NCI-H526 (cell line): ENCODE data around the gene PTER.

Experiments
- DNase-seq, 2 experiments: peaks; one replicate each; lab custom pipeline; 2025; lab: John Stamatoyannopoulos, UW

The PTER gene

DNA sequence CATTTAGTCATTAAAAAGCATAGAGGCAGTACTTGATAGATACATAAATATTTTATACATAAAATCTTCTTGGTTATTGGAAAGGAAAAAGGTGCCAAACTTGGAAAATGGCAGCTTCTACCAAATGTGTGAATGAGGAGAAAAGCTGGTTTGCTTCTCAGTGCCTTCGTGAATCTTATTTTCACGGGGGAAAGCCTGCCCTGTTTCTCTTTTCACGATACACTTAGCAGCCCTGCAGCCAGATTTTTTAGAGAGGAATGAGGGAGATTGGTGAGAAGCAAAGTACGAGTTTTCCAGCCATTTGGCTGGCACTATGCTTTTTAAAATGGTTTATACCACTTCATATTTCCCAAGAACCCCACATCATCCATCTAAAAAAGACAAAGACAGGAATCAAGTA is 107.8 kb downstream of the PTER start:
- no peak for DNase-seq

DNA sequence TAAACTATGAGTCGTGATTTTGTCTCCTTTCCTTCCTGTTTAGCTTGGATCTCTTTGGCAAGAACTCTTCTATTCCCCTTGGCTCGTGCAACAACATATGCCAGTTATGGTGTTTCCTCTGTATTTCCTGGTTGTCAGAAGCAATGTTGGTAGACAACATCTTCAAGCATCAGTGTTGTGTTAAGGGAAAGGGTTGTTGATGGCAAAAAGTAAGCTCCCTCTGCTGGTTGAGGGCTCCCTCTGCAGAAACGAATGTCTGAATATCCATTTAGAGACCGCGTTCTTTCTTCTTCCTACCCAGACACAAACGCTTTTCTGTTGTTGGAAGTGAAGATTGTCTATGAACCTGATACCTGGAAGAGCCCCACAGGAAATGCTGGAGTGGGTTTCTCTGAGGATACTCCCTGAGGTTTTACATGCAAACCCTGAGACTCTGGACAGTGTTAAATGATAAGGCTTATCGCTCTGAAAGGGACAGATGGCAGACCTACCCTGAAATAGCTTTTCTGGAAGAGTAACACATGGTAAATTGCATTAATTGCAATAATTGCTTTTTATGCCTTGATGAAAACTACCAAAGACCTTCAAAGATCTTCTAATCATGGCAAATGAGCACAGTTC is 108.4 kb downstream of the PTER start:
- DNase-seq: peak in 1 of 2 experiments; percentile 58

DNA sequence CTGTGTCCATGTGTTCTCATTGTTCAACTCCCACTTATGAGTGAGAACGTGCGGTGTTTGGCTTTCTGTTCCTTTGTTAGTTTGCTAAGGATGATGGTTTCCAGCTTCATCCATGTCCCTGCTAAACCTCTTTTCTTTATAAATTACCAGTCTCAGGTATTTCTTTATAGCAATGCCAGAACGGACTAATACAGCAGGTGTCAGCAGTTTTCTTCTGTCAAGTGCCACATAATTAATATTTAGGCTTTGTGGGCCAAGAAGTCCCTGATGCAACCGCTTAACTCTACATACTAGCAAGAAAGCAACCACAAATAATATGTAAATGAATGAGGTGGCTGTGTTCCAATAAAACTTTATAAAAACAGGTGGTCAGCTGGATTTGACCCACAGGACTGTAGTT is 111.2 kb downstream of the PTER start:
- DNase-seq: no peak

DNA sequence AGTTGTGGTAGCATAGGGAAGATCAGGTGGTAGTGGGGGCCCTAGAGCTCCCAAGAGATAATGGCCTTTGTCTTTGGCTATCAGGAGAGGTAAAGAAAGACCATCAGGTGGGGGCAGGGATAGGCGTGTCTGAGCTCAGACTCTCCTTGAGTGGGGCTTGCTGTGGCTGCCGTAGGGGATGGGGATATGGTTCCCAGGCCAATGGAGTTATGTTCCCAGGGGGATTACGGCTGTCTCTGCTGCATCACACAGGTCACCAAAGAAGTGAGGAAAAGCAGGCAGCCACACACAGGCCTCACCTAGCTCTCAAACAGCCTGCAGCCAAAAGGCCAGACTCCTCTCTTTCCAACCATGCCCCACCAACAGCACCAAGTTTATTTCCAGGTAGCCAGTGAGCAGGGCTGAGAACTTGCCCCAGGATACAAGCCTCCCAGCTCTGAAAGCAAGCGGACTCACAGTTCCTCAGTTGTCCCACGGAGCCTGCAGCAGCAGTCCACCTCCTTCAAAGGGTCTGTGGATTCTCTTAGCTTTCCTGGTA is 122.5 kb downstream of the PTER start:
- DNase-seq: no peak

DNA sequence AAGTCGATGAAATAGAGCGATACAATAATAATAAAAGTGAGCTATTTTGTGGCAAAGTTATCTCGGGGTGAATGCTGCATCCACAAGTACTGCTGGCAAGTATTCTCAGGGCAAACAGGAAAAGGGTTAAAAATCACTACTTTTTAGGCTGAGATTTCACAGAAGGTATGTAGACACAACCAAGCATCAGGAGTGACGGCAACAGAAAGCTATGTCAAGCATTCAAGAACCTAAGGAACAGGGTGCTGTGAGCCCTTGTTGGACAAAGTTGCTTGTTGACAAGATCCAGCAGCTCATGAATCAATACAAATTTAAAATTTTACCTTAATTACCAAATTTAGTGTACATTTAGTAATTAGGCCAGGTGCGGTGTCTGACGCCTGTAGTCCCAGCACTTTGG is 126.1 kb downstream of the PTER start:
- DNase-seq: no peak
